Adrenal gland (tissue), 12 donors: ENCODE results near the gene ERC2. TPM values are rescaled to one million over a fixed set of nuclear protein-coding genes. Genes with fewer than 3 reads are reported as not detected.

ENCODE experiments used
- DNase-seq, 7 donors: peaks; one replicate each; pipeline ENCODE4 v3.0.0-alpha.2; 2019 to 2020
- H3K27ac ChIP-seq, 5 donors: fragments of 200-600 bp; sonication (generic) in 4 of 5; 1 replicate in 3 of 5; 2 replicates in 2 of 5; pipeline versions ENCODE4 v1.5.1 to v1.8.0; 2016 to 2020; ENCODE audit warnings: mild to moderate bottlenecking in 1 of 5
- H3K27me3 ChIP-seq: fragments of 200-600 bp; 2 replicates; pipeline ENCODE4 v1.8.0; 2021
- H3K36me3 ChIP-seq, 2 donors: fragments of 200-600 bp; replicated peaks in 1 of 2; 1 replicate in 1 of 2; 2 replicates in 1 of 2; pipeline versions ENCODE4 v1.5.1 to v1.8.0; 2018 to 2022
- H3K4me1 ChIP-seq, 2 donors: fragments of 200-600 bp; replicated peaks in 1 of 2; 1 replicate in 1 of 2; 2 replicates in 1 of 2; pipeline versions ENCODE4 v1.5.1 to v1.8.0; 2018 to 2021
- H3K4me3 ChIP-seq, 4 donors: fragments of 200-600 bp; sonication (generic) in 3 of 4; one replicate each; pipeline ENCODE4 v1.5.1; 2016 to 2018
- H3K9me3 ChIP-seq, 3 donors: fragments of 200-600 bp; sonication (generic) in 1 of 3; replicated peaks in 1 of 3; 1 replicate in 2 of 3; 2 replicates in 1 of 3; pipeline versions ENCODE4 v1.5.1 to v1.8.0; 2016 to 2021
- CTCF ChIP-seq, 6 experiments: fragments of 450-650 bp in 4 of 6; fragments of 200-600 bp in 2 of 6; sonication (generic) in 1 of 6; IDR thresholded peaks; 1 replicate in 5 of 6; 2 replicates in 1 of 6; pipeline versions ENCODE4 v1.5.1 to v1.8.0; 2016 to 2021; ENCODE audit warnings: antibody characterized with exemption in 6 of 6, mild to moderate bottlenecking in 2 of 6, moderate library complexity in 1 of 6
- POLR2A ChIP-seq, 2 donors: fragments of 450-650 bp; IDR thresholded peaks; one replicate each; pipeline ENCODE4 v1.6.1; 2017; ENCODE audit warnings: antibody characterized with exemption in 2 of 2, mild to moderate bottlenecking in 2 of 2, moderate library complexity in 1 of 2
- WGBS, 4 donors: extraction: QIAGEN DNeasy Blood & Tissue Kit in 2 of 4; methylation state at CpG; one replicate each; pipeline versions ENCODE4 v1.1.5 to v1.1.7; 2013 to 2017; 5-methylcytosine and 5-hydroxymethylcytosine counted together
- intact Hi-C, 2 donors: fragments of 100-400 bp; cut with DNase I; formaldehyde crosslinking; loops; one replicate each; pipeline versions ENCODE4 v1.14.1 to v1.15.0; 2022 to 2023
- polyA plus RNA-seq, 3 donors: library from polyadenylated mRNA; stranded (reverse); fragments of 200-250 nt in 2 of 3; fragments of 350-450 nt in 1 of 3; fragmentation: Illumina TruSeq in 1 of 3; extraction: RNeasy Lipid Tissue Mini Kit (QIAGEN cat#74804) in 1 of 3; gene quantifications; one replicate each; pipeline ENCODE4 v1.2.3, GENCODE V29; 2013 to 2014
- total RNA-seq, 9 donors: library from RNA; depleted of rRNA in 4 of 9; stranded (reverse); fragments of >200 nt in 4 of 9; fragments of 120-200 nt in 1 of 9; fragmentation: NEBNext Ultra II Directional in 1 of 9; extraction: Animal tissue kit (Norgen Biotek cat#: 25700) in 1 of 9; gene quantifications; one replicate each; pipeline versions ENCODE4 v1.1.0 to v1.2.4, GENCODE V29; 2013 to 2023
- donor health status: healthy with polysubstance abuse.
- donor health status: Bipolar disorder and iron deficiency.
- donor health status: DM: yes; HTN: yes; CAD: no.
- donor health status: DM: no; HTN: no; CAD: no.
- donor health status: DM: no; HTN: no; CAD: no.
- donor health status: DM: yes; HTN: yes; CAD: no.

The ERC2 gene
- total and polyA plus RNA-seq, 12 donors, result 0.47 to 5.8 (median 1.5) TPM

- intact Hi-C loops, result no loop called here
- TF ChIP-seq POLR2A (IDR thresholded peaks at IDR 0.05), result no peak
- TF ChIP-seq CTCF (IDR thresholded peaks at IDR 0.05), result no peak
- no peak for DNase-seq
- 54 to 65% (median 63%) methylated on average over 4 of the region's 4 CpGs for WGBS, 4 donors
- H3K4me1 ChIP-seq, result no peaks in the 10 kb centered on the region
- no peaks in the 10 kb centered on the region for H3K36me3 ChIP-seq
- no peaks in the 10 kb centered on the region for H3K9me3 ChIP-seq
- no peak overlapping the region for H3K4me3 ChIP-seq
- H3K27ac ChIP-seq, result no peak overlapping the region
- no peaks in the 10 kb centered on the region for H3K27me3 ChIP-seq
These were observed 284.7 kb downstream of the ERC2 start for GRCh38 chr3:56183529-56183928.

- Histone ChIP-seq H3K4me3 (no peak overlapping the region), H3K27ac (no peak overlapping the region), H3K9me3 (no peaks in the 10 kb centered on the region), H3K27me3 (no peaks in the 10 kb centered on the region), H3K4me1 (no peaks in the 10 kb centered on the region), H3K36me3 (no peaks in the 10 kb centered on the region)
- intact Hi-C loops, result no loop called here
- 64 to 80% (median 79%) methylated on average over 2 of the region's 2 CpGs for WGBS, 4 donors
- DNase-seq, result no peak
- TF ChIP-seq CTCF (IDR thresholded peaks at IDR 0.05) (no peak), POLR2A (IDR thresholded peaks at IDR 0.05) (no peak)
These were observed 287.8 kb downstream of the ERC2 start for GRCh38 chr3:56180433-56180832.

- DNase-seq, result no peak
- no peaks in the 10 kb centered on the region for H3K9me3 ChIP-seq
- H3K27me3 ChIP-seq, result no peaks in the 10 kb centered on the region
- H3K4me1 ChIP-seq, result no peaks in the 10 kb centered on the region
- no peak overlapping the region for H3K4me3 ChIP-seq
- intact Hi-C loops, result no loop called here
- TF ChIP-seq CTCF (IDR thresholded peaks at IDR 0.05) (no peak), POLR2A (IDR thresholded peaks at IDR 0.05) (no peak)
- H3K36me3 ChIP-seq, result no peaks in the 10 kb centered on the region
- 78 to 83% (median 80%) methylated on average over 7 of the region's 7 CpGs for WGBS, 4 donors
- H3K27ac ChIP-seq, result no peak overlapping the region
These were observed 294.7 kb downstream of the ERC2 start for GRCh38 chr3:56173601-56174000.

GRCh38 chr3:56164436-56164835 lies 303.8 kb downstream of the ERC2 start:
- intact Hi-C loops, result no loop called here
- H3K27ac ChIP-seq, result no peak overlapping the region
- H3K27me3 ChIP-seq, result no peaks in the 10 kb centered on the region
- TF ChIP-seq POLR2A (IDR thresholded peaks at IDR 0.05) (no peak), CTCF (IDR thresholded peaks at IDR 0.05) (no peak)
- no peaks in the 10 kb centered on the region for H3K4me1 ChIP-seq
- H3K9me3 ChIP-seq, result no peaks in the 10 kb centered on the region
- 86 to 94% (median 92%) methylated on average over 3 of the region's 3 CpGs for WGBS, 4 donors
- no peaks in the 10 kb centered on the region for H3K36me3 ChIP-seq
- no peak for DNase-seq
- H3K4me3 ChIP-seq, result no peak overlapping the region
